GM12878 (cell line): ENCODE data around the gene GALR1. TPM values are rescaled to one million over a fixed set of nuclear protein-coding genes. Genes with fewer than 3 reads are reported as not detected.
A peak's percentile ranks its signal among the peaks of the same experiment; 100 is the strongest.

ENCODE experiments used
- ATAC-seq: fragments of 200-7000 bp; cut with Tn5 transposase; 3 replicates; pipeline ENCODE4 v1.9.1; 2020; ENCODE audit warnings: mild to moderate bottlenecking, moderate library complexity
- BruUV-seq: library from RNA; stranded (reverse); fragments of 400-500 nt; replicated peaks from 2 replicates; lab custom pipeline; 2021; lab: Mats Ljungman, UMichigan
- CTCF ChIA-PET: fragments of 300-600 bp; sonication (Branson Sonifier 250); formaldehyde crosslinking; extraction: SDS; loops from one replicate; lab custom pipeline; 2021; ENCODE audit warnings: inconsistent platforms; lab: Yijun Ruan, JAX
- POLR2A ChIA-PET: fragments of 350-600 bp; formaldehyde crosslinking; extraction: SDS; loops from one replicate; lab custom pipeline; 2021; ENCODE audit warnings: inconsistent platforms; lab: Charles Lee
- RAD21 ChIA-PET: fragments of 300-600 bp; sonication (Branson Sonifier 250); formaldehyde crosslinking; loops from one replicate; lab custom pipeline; 2023; ENCODE audit warnings: antibody characterized with exemption; ENCODE audit not compliant: unreplicated experiment; lab: Charles Lee
- SMC1A ChIA-PET: fragments of 300-600 bp; sonication (Branson Sonifier 250); formaldehyde crosslinking; loops from one replicate; lab custom pipeline; 2023; ENCODE audit not compliant: unreplicated experiment, uncharacterized antibody; lab: Charles Lee
- DNase-seq: peaks from one replicate; pipeline ENCODE4 v3.0.0-alpha.2; 2011; ENCODE audit warnings: low read depth, low spot score
- FAIRE-seq: peaks from 3 replicates; lab custom pipeline; 2011; peaks lifted over from hg19 to GRCh38; lab: Jason Lieb, UNC
- H2AFZ ChIP-seq: 2 replicates; pipeline ENCODE4 v1.6.0; 2011; ENCODE audit warnings: low read depth, low read length, control low read depth; ENCODE audit not compliant: control insufficient read depth
- H3K27ac ChIP-seq: 2 replicates; pipeline ENCODE4 v1.5.1; 2011; ENCODE audit warnings: control low read depth; ENCODE audit not compliant: control insufficient read depth, insufficient read depth
- H3K27me3 ChIP-seq, 2 experiments: replicated peaks in 1 of 2; 2 replicates each; pipeline versions ENCODE4 v1.6.0 to v1.6.1; 2011; ENCODE audit warnings: low read length in 1 of 2; ENCODE audit not compliant: control insufficient read depth in 2 of 2, insufficient read depth in 2 of 2
- H3K36me3 ChIP-seq, 2 experiments: 2 replicates each; pipeline ENCODE4 v1.5.1; 2011; ENCODE audit warnings: low read length in 1 of 2; ENCODE audit not compliant: control insufficient read depth in 2 of 2, insufficient read depth in 2 of 2
- H3K4me1 ChIP-seq: 2 replicates; pipeline ENCODE4 v1.6.1; 2011; ENCODE audit warnings: mild to moderate bottlenecking, low read length, moderate library complexity, mixed read lengths; ENCODE audit not compliant: control insufficient read depth, insufficient read depth
- H3K4me2 ChIP-seq: 2 replicates; pipeline ENCODE4 v1.6.0; 2011; ENCODE audit warnings: control low read depth; ENCODE audit not compliant: control insufficient read depth, insufficient read depth
- H3K4me3 ChIP-seq: fragments of 200-600 bp; sonication (generic); 2 replicates; pipeline ENCODE4 v1.5.1; 2016
- H3K79me2 ChIP-seq: 2 replicates; pipeline ENCODE4 v1.6.0; 2011; ENCODE audit warnings: low read length; ENCODE audit not compliant: control insufficient read depth, insufficient read depth
- H3K9ac ChIP-seq: 2 replicates; pipeline ENCODE4 v1.8.0; 2011; ENCODE audit warnings: low read length, control low read depth, mixed read lengths; ENCODE audit not compliant: control insufficient read depth, insufficient read depth
- H3K9me3 ChIP-seq: replicated peaks from 3 replicates; pipeline ENCODE4 v1.5.1; 2011; ENCODE audit warnings: mild to moderate bottlenecking, low read length; ENCODE audit not compliant: control insufficient read depth, insufficient read depth
- H4K20me1 ChIP-seq: 2 replicates; pipeline ENCODE4 v1.6.0; 2011; ENCODE audit not compliant: control insufficient read depth, insufficient read depth
- BCL3 ChIP-seq: IDR thresholded peaks from 2 replicates; pipeline ENCODE4 v1.6.1; 2011; ENCODE audit warnings: borderline replicate concordance, low read depth, mild to moderate bottlenecking, moderate library complexity, low read length; ENCODE audit not compliant: insufficient read depth, poor library complexity, severe bottlenecking
- CREM ChIP-seq: IDR thresholded peaks from 2 replicates; pipeline ENCODE4 v1.6.1; 2014; ENCODE audit warnings: antibody characterized with exemption, low read depth
- E2F8 ChIP-seq: fragments of 450-650 bp; IDR thresholded peaks from 2 replicates; pipeline ENCODE4 v1.6.1; 2018; ENCODE audit warnings: mild to moderate bottlenecking, low read depth, moderate library complexity; ENCODE audit not compliant: partially characterized antibody
- EED ChIP-seq: sonication (generic); IDR thresholded peaks from 2 replicates; pipeline ENCODE4 v1.6.1; 2016; ENCODE audit warnings: antibody characterized with exemption, low read depth
- FOS ChIP-seq: IDR thresholded peaks from 3 replicates; pipeline ENCODE4 v1.6.1; 2011; ENCODE audit warnings: borderline replicate concordance; ENCODE audit not compliant: insufficient read length; ENCODE audit errors: extremely low read depth
- LARP7 ChIP-seq: fragments of 450-650 bp; IDR thresholded peaks from 2 replicates; pipeline ENCODE4 v1.6.1; 2017; ENCODE audit warnings: mild to moderate bottlenecking
- MXI1 ChIP-seq: fragments of 150-350 bp; IDR thresholded peaks from 2 replicates; pipeline ENCODE4 v1.6.1; 2011; ENCODE audit warnings: low read depth, mild to moderate bottlenecking, inconsistent platforms, low read length, improper control_type of control experiment
- NFYA ChIP-seq: IDR thresholded peaks from 2 replicates; pipeline ENCODE4 v1.6.1; 2011; ENCODE audit warnings: low read depth, mild to moderate bottlenecking, low read length, improper control_type of control experiment, borderline replicate concordance
- NR2C1 ChIP-seq: fragments of 450-650 bp; IDR thresholded peaks from 2 replicates; pipeline ENCODE4 v1.6.1; 2017; ENCODE audit warnings: antibody characterized with exemption, mild to moderate bottlenecking, moderate library complexity
- NR2C2 ChIP-seq: IDR thresholded peaks from 2 replicates; pipeline ENCODE4 v1.6.1; 2011; ENCODE audit warnings: borderline replicate concordance, low read depth; ENCODE audit not compliant: control insufficient read depth, insufficient read length
- RAD21 ChIP-seq: IDR thresholded peaks from 2 replicates; pipeline ENCODE4 v1.6.1; 2011; ENCODE audit warnings: mild to moderate bottlenecking, low read depth, low read length, moderate library complexity; ENCODE audit not compliant: insufficient read depth
- RAD51 ChIP-seq: fragments of 450-650 bp; IDR thresholded peaks from 2 replicates; pipeline ENCODE4 v1.6.1; 2016; ENCODE audit warnings: moderate library complexity, mild to moderate bottlenecking, inconsistent platforms
- TARDBP ChIP-seq: IDR thresholded peaks from 2 replicates; pipeline ENCODE4 v1.6.1; 2016; ENCODE audit warnings: borderline replicate concordance
- ZNF24 ChIP-seq: fragments of 450-650 bp; IDR thresholded peaks from 2 replicates; pipeline ENCODE4 v1.6.1; 2017; ENCODE audit warnings: antibody characterized with exemption, mild to moderate bottlenecking
- ZNF687 ChIP-seq: fragments of 450-650 bp; IDR thresholded peaks from 2 replicates; pipeline ENCODE4 v1.6.1; 2017; ENCODE audit warnings: mild to moderate bottlenecking, moderate library complexity
- ZSCAN29 ChIP-seq: fragments of 450-650 bp; IDR thresholded peaks from 2 replicates; pipeline ENCODE4 v1.6.1; 2017; ENCODE audit warnings: mild to moderate bottlenecking, moderate library complexity
- WGBS: methylation state at CpG from one replicate; pipeline ENCODE4 v1.1.6; 2016; ENCODE audit warnings: low lambda C conversion rate; ENCODE audit not compliant: insufficient replicate concordance, insufficient coverage; ENCODE audit errors: missing lambda C conversion rate; 5-methylcytosine and 5-hydroxymethylcytosine counted together
- in situ Hi-C: fragments of 300-500 bp; cut with MboI; formaldehyde crosslinking; loops from 9 replicates; pipeline ENCODE4 v1.14.3; 2018; ENCODE audit warnings: mixed read lengths
- intact Hi-C: fragments of 100-400 bp; cut with micrococcal nuclease; formaldehyde crosslinking; loops from one replicate; pipeline ENCODE4 v1.14.2; 2022; ENCODE audit not compliant: unreplicated experiment
- polyA plus RNA-seq, 11 experiments: library from polyadenylated mRNA; depleted of rRNA in 4 of 11; unstranded in 6 of 11; stranded (reverse) in 5 of 11; fragments of >200 nt; fragmentation: Nextera tagmentation in 4 of 11; fragmentation: Illumina TruSeq in 1 of 11; extraction: Ambion mirVana in 4 of 11; extraction: Trizol in 1 of 11; gene quantifications; 1 replicate in 1 of 11; 2 replicates in 10 of 11; pipeline versions ENCODE4 v1.2.1 to v1.2.3, GENCODE V29; 2011 to 2016; ENCODE audit warnings: inconsistent platforms in 2 of 11, missing spikeins in 2 of 11, low read depth in 1 of 11
- total RNA-seq, 4 experiments: library from RNA; depleted of rRNA in 3 of 4; stranded (reverse); fragments of >200 nt in 3 of 4; fragmentation: Illumina TruSeq in 1 of 4; extraction: Trizol in 1 of 4; gene quantifications; 2 replicates each; pipeline versions ENCODE4 v1.2.1 to v1.2.3, GENCODE V29; 2013 to 2021

Gene GALR1
- total and polyA plus RNA-seq, 10 of the 15 experiments (the other 5 are each of a cell fraction or from before 2014, with no cell fraction given), result not detected

GRCh38 chr18:77207540-77207939 lies 42.1 kb upstream of the GALR1 start:
- FAIRE-seq, result no peak
- RAD21 ChIA-PET, result no interaction called here
- no peak overlapping the region for H3K4me3 ChIP-seq
- SMC1A ChIA-PET, result no interaction called here
- H3K9ac ChIP-seq, result no peak overlapping the region
- H3K27ac ChIP-seq, result no peak overlapping the region
- intact Hi-C loops (loop anchor here (10.0 kb wide), 1 partner anchor 403 kb away; no protein-coding TSS in a partner anchor), in situ Hi-C loops (no loop called here)
- no peaks in the 10 kb centered on the region for H3K9me3 ChIP-seq
- peaks cover 4% of the 10 kb centered on the region for H3K4me1 ChIP-seq
- CTCF ChIA-PET, result interaction anchor here (0.8 to 7.6 kb wide), 4 partner anchors 11 to 208 kb away, joined by 3 to 143 read pairs (median 4); no protein-coding TSS in a partner anchor
- DNase-seq, result no peak
- POLR2A ChIA-PET, result no interaction called here
- BruUV-seq, result no TSS peak
- no peaks in the 10 kb centered on the region for H3K27me3 ChIP-seq
- no peak overlapping the region; the same call in 1 of the 2 replicates for H2AFZ ChIP-seq
- WGBS, result 44% methylated on average over 10 of the region's 10 CpGs
- H3K79me2 ChIP-seq, result no peaks in the 10 kb centered on the region
- peak; percentile 54 for ATAC-seq
- no peak overlapping the region for H3K4me2 ChIP-seq
- H3K36me3 ChIP-seq, result no peaks in the 10 kb centered on the region
- no peaks in the 10 kb centered on the region for H4K20me1 ChIP-seq
- TF ChIP-seq E2F8 (no peak), ZNF687 (no peak), ZSCAN29 (no peak), RAD51 (no peak), EED (no peak), FOS (no peak), LARP7 (no peak), RAD21 (0 out of 2 replicates have a peak, but pooled peaks have one; percentile 2), NFYA (no peak), NR2C1 (no peak), MXI1 (no peak), ZNF24 (no peak), NR2C2 (no peak), BCL3 (no peak), TARDBP (no peak), CREM (no peak)
